ENCODE data around the gene DPEP3. TPM values are rescaled to one million over a fixed set of nuclear protein-coding genes. Genes with fewer than 3 reads are reported as not detected.

The DPEP3 gene
- total RNA-seq, 1 donor from 2014 or later = not detected

DNA sequence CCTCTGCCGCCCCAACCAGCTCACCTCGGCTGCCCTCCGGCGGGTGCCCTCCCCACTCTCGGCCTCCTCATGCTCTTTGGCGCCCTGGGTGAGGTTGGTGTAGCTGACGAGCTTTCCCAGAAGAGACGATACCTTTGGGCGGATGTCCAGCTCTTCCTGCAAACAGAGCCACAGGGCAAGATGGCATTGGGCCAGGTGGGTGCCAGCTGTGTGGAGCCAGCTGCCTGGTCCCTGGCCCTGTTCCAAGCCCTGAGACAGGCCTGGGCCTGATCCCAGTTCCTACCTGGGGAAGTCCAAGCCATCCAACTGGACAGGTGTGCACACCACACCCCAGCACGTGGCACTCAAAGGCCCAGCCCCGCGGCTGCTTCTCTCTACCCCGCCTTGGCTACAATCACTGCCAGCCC lies 18.7 kb downstream of the DPEP3 start:
- no peaks in the 10 kb centered on the region for H3K27me3 Mint-ChIP-seq
- no peak for DNase-seq (ENCODE audit: extremely low spot score, unreplicated experiment)
- peaks cover 18% of the 10 kb centered on the region for H3K4me1 Mint-ChIP-seq (ENCODE audit: unreplicated experiment)
- H3K36me3 Mint-ChIP-seq = peaks cover 18% of the 10 kb centered on the region
- no peak overlapping the region for H3K4me3 Mint-ChIP-seq
- H3K27ac Mint-ChIP-seq = no peak overlapping the region
- TF ChIP-seq, protein P1, sequence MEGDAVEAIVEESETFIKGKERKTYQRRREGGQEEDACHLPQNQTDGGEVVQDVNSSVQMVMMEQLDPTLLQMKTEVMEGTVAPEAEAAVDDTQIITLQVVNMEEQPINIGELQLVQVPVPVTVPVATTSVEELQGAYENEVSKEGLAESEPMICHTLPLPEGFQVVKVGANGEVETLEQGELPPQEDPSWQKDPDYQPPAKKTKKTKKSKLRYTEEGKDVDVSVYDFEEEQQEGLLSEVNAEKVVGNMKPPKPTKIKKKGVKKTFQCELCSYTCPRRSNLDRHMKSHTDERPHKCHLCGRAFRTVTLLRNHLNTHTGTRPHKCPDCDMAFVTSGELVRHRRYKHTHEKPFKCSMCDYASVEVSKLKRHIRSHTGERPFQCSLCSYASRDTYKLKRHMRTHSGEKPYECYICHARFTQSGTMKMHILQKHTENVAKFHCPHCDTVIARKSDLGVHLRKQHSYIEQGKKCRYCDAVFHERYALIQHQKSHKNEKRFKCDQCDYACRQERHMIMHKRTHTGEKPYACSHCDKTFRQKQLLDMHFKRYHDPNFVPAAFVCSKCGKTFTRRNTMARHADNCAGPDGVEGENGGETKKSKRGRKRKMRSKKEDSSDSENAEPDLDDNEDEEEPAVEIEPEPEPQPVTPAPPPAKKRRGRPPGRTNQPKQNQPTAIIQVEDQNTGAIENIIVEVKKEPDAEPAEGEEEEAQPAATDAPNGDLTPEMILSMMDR (conservative IDR thresholded peaks at IDR 0.05) = no peak
- H3K9me3 Mint-ChIP-seq = no peaks in the 10 kb centered on the region

DNA sequence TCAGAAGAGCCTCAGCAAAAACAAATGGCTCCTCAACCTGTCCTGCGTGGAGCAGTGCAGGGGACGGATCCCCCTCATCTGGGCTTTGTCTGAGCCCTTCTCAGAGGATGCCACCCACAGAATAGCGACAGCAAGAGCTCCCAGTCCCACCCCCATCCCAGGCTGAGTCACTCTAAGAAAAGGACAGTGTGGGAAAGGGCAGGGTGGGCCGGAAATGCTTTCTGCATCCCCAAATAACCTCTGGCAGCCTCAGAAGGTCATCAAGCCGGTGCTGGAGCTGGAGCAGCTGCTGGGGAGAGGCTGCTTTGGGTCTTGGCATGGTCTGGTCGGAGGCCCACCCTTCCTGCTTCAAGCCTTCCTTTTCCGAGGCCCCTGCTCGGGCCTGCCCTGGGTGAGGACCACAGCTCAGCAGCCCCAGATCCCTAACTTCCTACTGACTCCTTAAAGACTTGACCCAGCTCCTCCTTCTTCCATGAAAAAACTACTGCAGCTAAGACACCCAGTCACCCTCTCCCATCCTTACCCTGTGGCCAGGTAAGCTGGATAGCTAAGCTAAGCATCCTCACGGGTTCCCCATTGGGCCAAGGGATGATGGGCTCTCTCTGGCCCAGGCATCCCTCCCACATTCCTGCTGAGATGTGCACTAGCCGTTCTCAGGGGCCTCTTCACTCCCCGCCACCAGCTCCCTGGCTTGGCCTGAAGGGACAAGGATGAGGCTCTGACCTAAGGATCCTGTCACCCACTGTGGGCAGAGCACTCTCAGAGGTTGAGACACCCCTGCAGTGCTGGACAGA lies 20.6 kb downstream of the DPEP3 start:
- TF ChIP-seq, protein P1 (conservative IDR thresholded peaks at IDR 0.05) = no peak
- H3K27me3 Mint-ChIP-seq = no peaks in the 10 kb centered on the region
- DNase-seq (ENCODE audit: extremely low spot score, unreplicated experiment) = no peak
- no peak overlapping the region for H3K27ac Mint-ChIP-seq
- H3K36me3 Mint-ChIP-seq = peaks cover 13% of the 10 kb centered on the region
- peaks cover 6% of the 10 kb centered on the region for H3K4me1 Mint-ChIP-seq (ENCODE audit: unreplicated experiment)
- no peaks in the 10 kb centered on the region for H3K9me3 Mint-ChIP-seq
- no peak overlapping the region for H3K4me3 Mint-ChIP-seq

DNA sequence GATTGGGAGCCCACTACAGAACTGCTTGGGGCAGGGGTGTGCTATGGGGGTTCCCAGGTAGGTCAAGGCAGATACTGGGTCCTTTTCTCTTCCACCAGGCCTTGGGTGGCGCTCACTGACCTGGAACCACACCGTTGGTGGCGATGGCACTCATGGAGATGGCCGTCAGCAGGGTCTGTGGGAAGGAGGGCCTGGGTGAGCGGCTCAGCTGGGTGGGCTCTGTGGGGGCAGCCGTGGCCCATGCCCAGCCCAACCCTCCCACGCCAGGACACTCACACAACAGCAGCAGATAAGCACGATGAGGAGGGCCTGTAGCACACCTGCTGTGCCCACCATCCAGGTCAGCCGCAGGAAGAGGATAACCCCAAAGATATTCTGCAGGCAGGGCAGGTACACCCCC lies 22.7 kb downstream of the DPEP3 start:
- DNase-seq (ENCODE audit: extremely low spot score, unreplicated experiment) = no peak
- Mint-ChIP-seq H3K4me3 (no peak overlapping the region), H3K27ac (no peak overlapping the region), H3K27me3 (no peaks in the 10 kb centered on the region), H3K4me1 (ENCODE audit: unreplicated experiment) (no peaks in the 10 kb centered on the region), H3K9me3 (no peaks in the 10 kb centered on the region), H3K36me3 (peaks cover 9% of the 10 kb centered on the region)
- TF ChIP-seq, protein P1 (conservative IDR thresholded peaks at IDR 0.05) = no peak

DNA sequence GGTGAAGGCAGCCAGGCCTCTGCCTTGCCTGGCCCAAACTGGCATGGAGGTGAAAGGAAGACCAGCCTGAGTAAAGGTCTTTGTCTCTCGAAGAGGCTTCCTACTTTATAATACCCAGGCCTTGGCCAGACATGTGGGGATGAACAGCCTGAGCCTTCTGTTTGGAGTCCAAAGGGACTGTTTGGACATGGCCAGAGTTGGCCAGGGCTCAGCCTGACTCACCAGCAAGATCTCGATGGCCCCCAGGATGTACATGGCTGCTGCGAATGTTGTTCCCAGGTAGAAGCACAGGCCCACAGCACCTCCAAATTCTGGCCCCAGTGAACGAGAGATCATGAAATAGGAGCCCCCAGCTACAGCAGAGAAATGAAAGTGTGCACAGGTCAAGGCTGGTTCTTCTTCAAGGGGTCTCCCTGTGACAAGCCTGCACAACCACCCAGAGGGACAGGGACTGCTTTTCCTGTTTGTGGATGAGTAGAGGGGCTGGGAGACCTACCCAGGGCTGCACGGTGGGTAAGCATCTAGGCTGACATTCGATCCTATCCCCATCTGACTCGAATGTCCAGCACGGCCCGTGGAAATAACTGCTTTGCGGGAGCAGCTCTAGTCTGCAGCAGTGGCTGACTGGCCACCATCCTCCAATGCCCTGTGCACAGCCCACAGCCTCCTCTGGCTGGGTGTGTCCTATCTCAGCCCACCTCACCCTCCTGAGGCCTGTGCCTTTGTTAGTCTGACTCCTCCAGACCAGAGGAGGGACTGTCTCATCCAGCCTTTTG lies 25.7 kb downstream of the DPEP3 start:
- DNase-seq (ENCODE audit: extremely low spot score, unreplicated experiment) = no peak
- H3K27ac Mint-ChIP-seq = no peak overlapping the region
- H3K36me3 Mint-ChIP-seq = peaks cover 5% of the 10 kb centered on the region
- H3K27me3 Mint-ChIP-seq = no peaks in the 10 kb centered on the region
- no peak overlapping the region for H3K4me3 Mint-ChIP-seq
- H3K4me1 Mint-ChIP-seq (ENCODE audit: unreplicated experiment) = no peaks in the 10 kb centered on the region
- TF ChIP-seq, protein P1 (conservative IDR thresholded peaks at IDR 0.05) = no peak
- H3K9me3 Mint-ChIP-seq = no peaks in the 10 kb centered on the region

DNA sequence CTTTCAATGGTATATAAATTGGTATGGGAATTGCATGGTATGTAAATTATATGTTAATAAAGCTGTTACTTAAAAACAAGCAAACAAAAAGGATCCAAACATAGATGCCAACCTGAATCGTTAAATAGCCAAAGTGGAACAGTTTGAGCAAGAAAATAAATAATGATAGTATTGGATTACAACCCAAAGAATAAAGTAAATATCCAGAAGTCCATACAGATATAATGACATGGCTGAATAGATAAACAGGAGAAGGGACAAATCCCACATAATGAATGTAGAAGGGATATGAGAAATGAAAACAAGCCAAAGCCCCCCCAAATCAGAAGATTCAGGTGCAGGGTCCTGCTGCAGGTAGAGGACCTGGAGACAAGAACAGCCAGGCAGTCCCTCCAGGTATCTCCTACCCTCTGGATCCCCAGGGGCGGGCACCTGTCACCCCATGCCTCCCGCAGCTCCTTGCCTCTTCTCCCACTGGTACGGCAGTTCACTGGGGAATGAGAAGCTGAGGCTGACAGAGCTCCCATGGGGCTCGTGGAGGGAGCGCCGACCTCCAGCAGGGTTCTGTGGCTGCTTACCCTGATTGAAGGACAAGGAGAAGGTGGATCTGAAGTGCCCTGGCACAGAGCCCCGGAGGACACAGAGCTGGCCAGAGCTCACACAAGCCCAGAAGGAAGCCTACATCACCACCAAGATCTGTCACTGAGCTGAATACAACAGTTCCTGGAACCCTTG lies 26.5 kb downstream of the DPEP3 start:
- no peak overlapping the region for H3K4me3 Mint-ChIP-seq
- H3K36me3 Mint-ChIP-seq = peaks cover 5% of the 10 kb centered on the region
- H3K27ac Mint-ChIP-seq = no peak overlapping the region
- no peaks in the 10 kb centered on the region for H3K4me1 Mint-ChIP-seq (ENCODE audit: unreplicated experiment)
- TF ChIP-seq, protein P1 (conservative IDR thresholded peaks at IDR 0.05) = no peak
- no peaks in the 10 kb centered on the region for H3K27me3 Mint-ChIP-seq
- DNase-seq (ENCODE audit: extremely low spot score, unreplicated experiment) = no peak
- H3K9me3 Mint-ChIP-seq = no peaks in the 10 kb centered on the region
